Fibroblast of pulmonary artery (primary cell): ENCODE data around the gene SECISBP2.

ENCODE experiments used
- DNase-seq: peaks from one replicate; pipeline ENCODE4 v3.0.0-alpha.2; 2010; ENCODE audit warnings: low read depth
- H3K4me3 ChIP-seq: replicated peaks from 2 replicates; pipeline ENCODE4 v1.5.1; 2011; ENCODE audit warnings: low read depth, mild to moderate bottlenecking, control low read depth, low read length, moderate library complexity
- TF ChIP-seq, protein P1 (sequence below): IDR thresholded peaks from 2 replicates; pipeline ENCODE4 v1.5.1; 2011; ENCODE audit warnings: mild to moderate bottlenecking, control low read depth, low read length, inconsistent platforms; ENCODE audit errors: missing control alignments

Gene SECISBP2

DNA sequence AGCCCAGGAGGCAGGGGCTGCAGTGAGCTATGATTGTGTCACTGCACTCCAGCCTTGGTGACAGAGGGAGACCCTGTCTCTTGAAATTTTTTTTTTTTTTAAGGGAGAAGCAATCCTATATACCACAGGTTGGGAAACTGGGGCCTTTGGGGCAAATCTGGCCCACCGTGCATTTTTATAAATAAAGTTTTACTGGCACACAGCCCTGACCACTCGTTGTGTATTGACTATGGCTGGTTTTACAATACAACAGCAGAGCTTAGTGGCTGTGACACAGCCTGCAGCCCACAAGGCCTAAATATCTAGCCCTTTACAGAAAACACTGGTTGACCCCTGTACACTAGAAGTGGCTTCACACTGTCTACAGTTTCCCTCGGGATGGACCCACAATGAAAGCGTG lies 58.0 kb downstream of the SECISBP2 start:
- DNase-seq, result no peak
- TF ChIP-seq, protein P1, sequence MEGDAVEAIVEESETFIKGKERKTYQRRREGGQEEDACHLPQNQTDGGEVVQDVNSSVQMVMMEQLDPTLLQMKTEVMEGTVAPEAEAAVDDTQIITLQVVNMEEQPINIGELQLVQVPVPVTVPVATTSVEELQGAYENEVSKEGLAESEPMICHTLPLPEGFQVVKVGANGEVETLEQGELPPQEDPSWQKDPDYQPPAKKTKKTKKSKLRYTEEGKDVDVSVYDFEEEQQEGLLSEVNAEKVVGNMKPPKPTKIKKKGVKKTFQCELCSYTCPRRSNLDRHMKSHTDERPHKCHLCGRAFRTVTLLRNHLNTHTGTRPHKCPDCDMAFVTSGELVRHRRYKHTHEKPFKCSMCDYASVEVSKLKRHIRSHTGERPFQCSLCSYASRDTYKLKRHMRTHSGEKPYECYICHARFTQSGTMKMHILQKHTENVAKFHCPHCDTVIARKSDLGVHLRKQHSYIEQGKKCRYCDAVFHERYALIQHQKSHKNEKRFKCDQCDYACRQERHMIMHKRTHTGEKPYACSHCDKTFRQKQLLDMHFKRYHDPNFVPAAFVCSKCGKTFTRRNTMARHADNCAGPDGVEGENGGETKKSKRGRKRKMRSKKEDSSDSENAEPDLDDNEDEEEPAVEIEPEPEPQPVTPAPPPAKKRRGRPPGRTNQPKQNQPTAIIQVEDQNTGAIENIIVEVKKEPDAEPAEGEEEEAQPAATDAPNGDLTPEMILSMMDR, result no peak

GRCh38 chr9:89376741-89377351 lies 58.5 kb downstream of the SECISBP2 start:
- TF ChIP-seq, protein P1, result no peak
- DNase-seq, result no peak
- no peak overlapping the region for H3K4me3 ChIP-seq

More for the DNA sequence above, 58.0 kb downstream of the SECISBP2 start:
- H3K4me3 ChIP-seq, result no peak overlapping the region

- DNase-seq, result no peak
- no peak overlapping the region for H3K4me3 ChIP-seq
- TF ChIP-seq, protein P1, result no peak
These were observed 59.1 kb downstream of the SECISBP2 start for GRCh38 chr9:89377411-89377810.

- TF ChIP-seq, protein P1, result no peak
- H3K4me3 ChIP-seq, result no peak overlapping the region
- no peak for DNase-seq
These were observed 60.2 kb downstream of the SECISBP2 start for GRCh38 chr9:89378541-89378940.

GRCh38 chr9:89379031-89379430 lies 60.7 kb downstream of the SECISBP2 start:
- H3K4me3 ChIP-seq, result no peak overlapping the region
- TF ChIP-seq, protein P1, result no peak
- DNase-seq, result no peak

DNA sequence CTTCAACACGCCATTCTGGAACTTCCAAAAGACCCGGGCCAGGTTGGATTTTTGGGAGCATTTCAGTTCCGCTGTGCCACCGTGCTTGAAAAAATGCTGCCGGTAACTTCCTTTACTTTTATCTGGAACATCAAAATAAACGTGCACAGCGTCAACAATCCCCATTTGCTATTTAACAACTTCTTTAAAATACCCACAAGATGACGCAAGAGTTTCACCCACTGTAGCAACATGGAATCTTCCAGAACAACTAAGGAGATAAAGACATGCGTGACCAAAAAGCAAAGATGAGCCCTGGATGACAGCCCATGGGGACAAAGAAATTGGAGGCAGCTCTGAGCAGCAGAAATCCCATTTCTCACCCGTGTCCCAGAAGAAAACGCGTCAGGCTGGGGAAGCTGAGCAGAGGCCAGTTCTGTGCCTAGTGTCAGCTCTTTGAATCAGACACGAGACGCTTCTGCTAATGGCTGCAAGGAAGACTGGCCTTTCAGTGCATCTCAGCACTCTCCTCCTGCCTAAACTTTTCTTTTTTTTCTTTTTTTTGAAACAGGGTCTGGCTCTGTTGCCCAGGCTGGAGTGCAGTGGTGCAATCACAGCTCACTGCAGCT lies 61.3 kb downstream of the SECISBP2 start:
- H3K4me3 ChIP-seq, result no peak overlapping the region
- TF ChIP-seq, protein P1, result no peak
- DNase-seq, result no peak
